GM21528 (cell line): ENCODE measurements around the gene CHI3L2.

Experiments
- ATAC-seq: cut with Tn5 transposase; IDR thresholded peaks from one replicate; pipeline ENCODE4 v1.9.1; 2021; ENCODE audit warnings: mild to moderate bottlenecking, moderate library complexity; ENCODE audit not compliant: unreplicated experiment, low FRiP score

Gene CHI3L2

GRCh38 chr1:111242805-111243523 is 15.5 kb downstream of the CHI3L2 start:
- ATAC-seq = no peak

GRCh38 chr1:111247125-111247838 is 19.8 kb downstream of the CHI3L2 start:
- ATAC-seq = no peak

GRCh38 chr1:111249960-111250359 is 22.4 kb downstream of the CHI3L2 start:
- no peak for ATAC-seq

GRCh38 chr1:111251570-111251969 is 24.1 kb downstream of the CHI3L2 start:
- no peak for ATAC-seq

- ATAC-seq = no peak
Observed at GRCh38 chr1:111252786-111253185, 25.3 kb downstream of the CHI3L2 start.

- ATAC-seq = no peak
Observed at GRCh38 chr1:111253876-111254275, 26.4 kb downstream of the CHI3L2 start.

- ATAC-seq = no peak
Observed at GRCh38 chr1:111256988-111257658, 29.6 kb downstream of the CHI3L2 start.

GRCh38 chr1:111267801-111268508 is 40.4 kb downstream of the CHI3L2 start:
- no peak for ATAC-seq

GRCh38 chr1:111269825-111270406 is 42.4 kb downstream of the CHI3L2 start:
- ATAC-seq = no peak

- ATAC-seq = no peak
Observed at GRCh38 chr1:111270771-111271463, 43.4 kb downstream of the CHI3L2 start.

GRCh38 chr1:111271464-111271801 is 43.9 kb downstream of the CHI3L2 start:
- ATAC-seq = no peak

GRCh38 chr1:111272081-111272480 is 44.6 kb downstream of the CHI3L2 start:
- no peak for ATAC-seq

- no peak for ATAC-seq
Observed at GRCh38 chr1:111274653-111275052, 47.1 kb downstream of the CHI3L2 start.

GRCh38 chr1:111275079-111275478 is 47.6 kb downstream of the CHI3L2 start:
- no peak for ATAC-seq

GRCh38 chr1:111275780-111276433 is 48.4 kb downstream of the CHI3L2 start:
- ATAC-seq = no peak

GRCh38 chr1:111279144-111279543 is 51.6 kb downstream of the CHI3L2 start:
- ATAC-seq = no peak

GRCh38 chr1:111280267-111280666 is 52.8 kb downstream of the CHI3L2 start:
- no peak for ATAC-seq

GRCh38 chr1:111281411-111281810 is 53.9 kb downstream of the CHI3L2 start:
- ATAC-seq = no peak

GRCh38 chr1:111283838-111284237 is 56.3 kb downstream of the CHI3L2 start:
- no peak for ATAC-seq

- ATAC-seq = no peak
Observed at GRCh38 chr1:111285879-111286278, 58.4 kb downstream of the CHI3L2 start.
